HTR-8/SVneo (cell line): ENCODE results near the gene OS9.

Experiments used
- DNase-seq: peaks from one replicate; pipeline ENCODE4 v3.0.0; 2011; ENCODE audit warnings: low spot score, mixed read lengths; ENCODE audit not compliant: insufficient read length
- FAIRE-seq: peaks from 2 replicates; lab custom pipeline; 2011; peaks lifted over from hg19 to GRCh38; lab: Jason Lieb, UNC

Gene OS9

DNA sequence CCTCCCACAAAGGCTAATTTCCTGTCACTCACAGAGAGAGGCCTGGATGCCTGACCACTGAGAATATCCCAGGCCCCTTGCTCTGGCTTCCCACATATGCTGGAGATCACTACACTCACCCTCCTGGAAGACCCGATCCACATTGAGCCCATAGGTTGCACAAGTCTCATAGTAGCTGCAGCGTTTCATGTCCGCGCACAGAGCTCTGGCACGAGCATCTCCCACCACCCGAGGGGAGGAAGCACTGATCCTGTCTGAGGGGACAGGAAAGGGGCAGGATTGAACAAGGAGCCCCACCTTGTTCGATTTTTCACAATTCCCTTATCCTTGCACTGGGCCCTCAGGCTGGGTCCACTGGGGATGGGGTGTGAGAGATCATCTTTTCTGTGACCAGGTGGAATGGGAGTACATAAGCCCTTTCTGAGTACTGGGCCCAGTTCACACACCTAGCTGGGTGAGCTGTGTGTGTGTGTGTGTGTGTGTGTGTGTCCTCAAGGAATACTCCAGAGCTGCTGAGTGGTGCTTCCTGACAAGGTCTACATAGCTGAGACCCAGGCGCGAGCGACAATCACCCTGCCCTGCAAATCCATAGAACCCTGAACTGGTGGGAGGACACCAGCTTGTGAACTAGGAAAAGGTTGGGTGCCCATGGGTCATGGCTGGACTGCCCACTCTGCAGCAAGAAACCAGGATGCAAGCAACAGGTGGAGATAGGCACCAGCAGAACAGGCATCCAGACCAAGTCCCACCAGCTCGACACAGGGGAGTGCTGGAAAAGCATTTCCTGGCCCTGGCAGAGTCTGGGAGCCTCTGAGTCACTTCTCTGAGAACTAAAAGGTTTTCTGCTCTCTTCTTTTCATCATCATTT is 39.0 kb downstream of the OS9 start:
- DNase-seq (no peak), FAIRE-seq (no peak)

DNA sequence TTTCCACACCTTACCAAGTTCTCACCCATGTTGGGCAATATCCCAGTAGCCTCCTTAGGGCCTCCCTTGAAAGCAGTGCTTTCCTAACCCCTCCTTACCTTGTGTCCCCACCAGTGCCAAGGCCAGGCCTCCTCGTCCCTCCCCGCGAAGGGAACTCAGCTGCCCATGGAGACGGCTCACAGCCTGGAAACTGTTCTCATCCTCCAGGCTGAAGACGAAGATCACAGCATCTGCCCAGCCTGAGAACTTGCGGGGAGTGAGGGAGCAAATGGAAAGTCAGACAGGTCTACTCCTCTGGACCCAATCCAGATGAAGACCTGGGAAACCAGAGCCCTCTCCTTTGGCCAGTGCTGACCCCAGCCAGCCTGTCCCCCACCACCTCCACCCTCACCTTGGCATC is 40.0 kb downstream of the OS9 start:
- no peak for DNase-seq
- FAIRE-seq: no peak

DNA sequence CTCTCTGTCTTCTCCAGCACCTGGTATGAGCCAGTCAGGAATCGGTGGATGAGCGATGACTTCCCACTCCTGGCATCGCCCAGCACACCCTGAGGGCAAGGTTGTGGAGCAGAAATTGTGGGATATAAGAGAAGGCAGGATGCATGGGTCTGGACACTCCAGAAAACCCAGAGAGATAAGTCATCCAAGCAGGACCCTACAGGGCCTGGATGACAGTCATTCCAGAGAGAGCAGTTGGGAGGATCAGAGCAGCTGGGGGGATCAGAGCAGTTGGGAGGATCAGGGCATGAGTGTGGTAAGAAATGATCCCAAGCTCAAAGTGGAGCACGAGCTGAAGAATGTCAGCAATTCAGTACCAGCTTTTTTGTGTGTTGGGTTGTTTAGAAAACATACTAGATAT is 40.7 kb downstream of the OS9 start:
- DNase-seq (no peak), FAIRE-seq (no peak)

DNA sequence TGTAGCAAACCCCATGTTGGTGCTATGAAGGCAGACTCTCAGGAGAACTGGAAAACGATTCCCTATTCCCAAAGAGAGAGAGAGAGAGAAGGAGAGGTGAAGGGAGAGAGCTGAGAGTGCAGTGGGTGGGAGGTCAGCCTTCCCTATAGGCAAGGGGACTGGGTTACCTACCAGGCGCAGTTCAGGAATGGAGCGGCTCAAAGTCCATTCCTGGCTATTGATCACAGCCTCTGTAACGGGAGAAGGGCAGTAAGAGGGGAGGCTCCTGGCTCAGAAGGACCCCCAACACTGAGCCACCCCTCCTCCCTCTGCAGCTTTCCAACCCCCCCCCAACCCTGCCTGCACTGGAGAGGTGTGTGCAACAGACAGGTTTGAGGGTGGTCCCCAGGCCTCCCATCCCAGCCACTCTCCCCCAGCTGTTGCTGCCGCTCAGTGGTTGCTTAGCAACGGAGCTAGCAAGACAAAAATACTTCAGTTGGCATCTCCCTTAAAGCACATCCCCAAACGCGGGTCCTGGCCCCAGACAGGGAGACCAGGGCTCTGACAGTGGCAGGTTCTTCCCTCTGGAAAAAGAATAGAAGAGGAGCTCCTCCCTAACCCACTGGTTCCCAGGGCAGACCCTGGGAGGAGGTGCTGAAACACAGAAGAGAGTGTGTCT is 41.4 kb downstream of the OS9 start:
- no peak for DNase-seq
- no peak for FAIRE-seq

DNA sequence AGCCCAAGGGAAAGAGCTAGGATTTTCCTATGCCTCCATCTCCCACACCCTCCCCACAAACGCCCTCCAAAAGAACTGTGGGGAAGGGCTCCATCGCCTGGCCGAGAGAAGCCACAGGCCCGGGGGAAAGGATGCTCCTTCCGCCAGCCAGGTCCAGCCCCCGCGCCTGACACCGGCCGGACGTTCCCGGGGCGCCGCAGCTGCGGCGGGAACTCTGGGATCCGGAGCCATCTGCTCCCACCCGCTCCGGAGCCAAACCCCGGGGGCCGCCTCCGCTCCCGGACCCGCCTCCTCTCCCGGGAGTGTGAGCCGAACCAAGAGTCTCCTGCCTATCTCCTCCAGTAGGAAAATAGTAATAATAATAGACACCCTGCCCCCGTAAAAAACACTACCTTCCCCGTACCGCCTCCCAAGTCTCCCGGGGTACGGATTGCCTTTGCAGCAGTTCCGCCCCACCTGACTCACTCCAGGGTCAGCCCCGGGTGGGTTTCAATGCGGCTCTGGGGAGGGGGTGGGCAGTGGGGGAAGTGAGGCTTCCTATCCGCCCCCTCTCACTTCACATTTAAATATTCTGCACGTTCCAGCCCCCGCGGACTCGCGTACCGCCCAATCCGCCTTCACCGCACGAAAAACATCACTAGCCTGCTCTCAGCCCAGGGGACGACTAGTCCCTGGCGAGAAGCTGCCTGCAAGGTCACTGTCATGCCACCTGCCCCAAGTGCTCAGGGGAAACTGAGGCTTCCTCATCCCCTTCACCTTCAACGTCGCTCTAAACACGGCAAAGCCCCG is 42.2 kb downstream of the OS9 start:
- FAIRE-seq: peak; percentile 42
- peak; percentile 56 for DNase-seq

DNA sequence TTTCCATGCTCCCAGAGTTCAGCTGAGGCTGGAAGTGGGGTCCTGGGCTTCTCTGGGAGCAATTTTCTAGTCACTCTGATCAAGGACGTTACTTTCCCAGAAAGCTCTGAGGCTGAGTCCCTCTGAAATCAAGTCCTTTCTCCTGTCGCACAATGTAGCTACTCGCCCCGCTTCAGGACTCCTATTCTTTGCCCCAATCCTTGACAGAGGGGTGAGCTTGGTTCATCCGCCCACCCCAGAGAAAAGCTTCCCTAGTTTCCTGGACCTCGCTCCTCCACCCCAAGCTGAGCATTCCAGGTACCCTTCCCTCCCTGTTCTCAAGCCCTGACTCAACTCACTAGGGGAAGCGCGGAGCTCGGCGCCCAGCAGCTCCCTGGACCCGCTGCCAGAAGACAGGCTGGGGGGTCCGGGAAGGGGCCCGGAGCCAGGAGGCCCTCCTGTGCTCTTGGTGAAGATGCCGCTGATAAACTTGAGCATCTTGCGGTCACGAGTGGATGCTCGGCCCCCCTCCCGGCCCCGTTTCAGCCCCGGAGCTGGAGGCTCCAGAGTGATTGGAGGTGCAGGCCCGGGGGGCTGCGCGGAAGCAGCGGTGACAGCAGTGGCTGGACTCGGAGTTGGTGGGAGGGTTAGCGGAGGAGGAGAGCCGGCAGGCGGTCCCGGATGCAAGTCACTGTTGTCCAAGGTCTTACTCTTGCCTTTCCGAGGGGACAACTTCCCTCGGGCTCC is 43.0 kb downstream of the OS9 start:
- DNase-seq: no peak
- FAIRE-seq: no peak

DNA sequence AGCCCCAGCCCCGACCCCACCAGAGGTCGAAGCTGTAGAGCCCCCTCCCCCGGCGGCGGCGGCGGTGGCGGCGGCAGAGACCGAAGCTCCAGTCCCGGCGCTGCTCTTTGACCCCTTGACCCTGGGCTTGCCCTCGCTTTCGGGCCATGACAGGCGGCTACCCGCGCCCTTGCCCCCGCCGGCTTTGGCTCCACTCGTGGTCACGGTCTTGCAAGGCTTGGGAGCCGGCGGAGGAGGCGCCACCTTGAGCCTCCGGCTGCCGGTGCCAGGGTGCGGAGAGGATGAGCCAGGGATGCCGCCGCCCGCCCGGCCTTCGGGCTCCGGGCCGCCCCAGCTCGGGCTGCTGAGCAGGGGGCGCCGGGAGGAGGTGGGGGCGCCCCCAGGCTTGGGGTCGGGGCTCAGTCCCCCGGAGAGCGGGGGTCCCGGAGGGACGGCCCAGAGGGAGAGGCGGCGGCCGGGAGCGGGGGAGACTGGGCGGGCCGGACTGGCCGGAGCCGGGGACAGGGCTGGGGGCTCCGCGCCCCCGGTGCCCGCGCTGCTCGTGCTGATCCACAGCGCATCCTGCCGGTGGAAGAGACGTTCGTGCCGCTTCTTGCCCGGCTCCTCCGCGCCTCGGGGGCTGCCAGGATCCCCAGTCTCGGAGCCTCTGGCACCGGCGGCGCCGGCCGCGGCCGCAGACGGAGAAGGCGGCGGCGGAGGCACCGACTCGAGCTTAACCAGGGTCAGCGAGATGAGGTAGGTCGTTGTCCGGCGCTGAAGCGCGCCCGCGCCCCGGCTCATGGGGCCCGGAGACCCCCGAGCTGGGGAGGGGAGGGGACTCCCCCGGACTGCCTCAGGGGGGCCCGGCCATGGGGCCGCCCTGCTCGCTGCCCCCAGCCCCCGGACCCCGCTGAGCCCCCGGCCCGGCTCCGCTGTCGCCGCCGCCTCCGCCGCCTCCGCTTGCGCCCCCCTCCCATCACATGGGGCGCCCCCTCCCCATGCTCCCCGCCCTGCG is 43.8 kb downstream of the OS9 start:
- FAIRE-seq: no peak
- no peak for DNase-seq

DNA sequence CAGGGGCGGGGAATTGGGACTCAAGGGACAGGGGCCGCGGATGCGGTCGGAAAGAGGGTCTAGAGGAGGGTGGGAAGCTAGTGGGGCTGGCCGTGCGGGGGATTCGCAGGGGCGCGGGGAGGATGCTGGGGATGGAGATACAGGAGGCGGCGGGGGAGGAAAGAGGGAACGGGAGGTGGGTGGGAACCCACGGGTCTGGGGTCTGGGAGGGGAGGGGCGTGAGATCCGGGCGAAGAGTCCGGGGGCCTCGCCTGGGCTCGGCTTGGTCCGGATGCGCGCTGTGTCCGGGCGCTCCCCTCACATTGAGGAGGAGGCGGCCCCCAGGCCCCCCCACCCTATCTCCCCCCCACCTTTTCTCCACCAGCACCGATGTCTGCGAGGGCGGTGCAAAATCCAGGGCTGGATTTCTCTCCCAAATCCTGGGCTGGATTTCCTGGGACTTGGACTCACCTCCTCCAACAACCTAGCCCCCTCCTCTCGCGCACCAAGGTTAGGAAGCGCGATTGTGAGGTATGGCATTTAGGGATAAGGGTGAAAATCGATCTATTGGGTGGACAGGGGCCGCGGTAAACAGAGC is 44.8 kb downstream of the OS9 start, which contains the start of gene AGAP2:
TSS of gene AGAP2 (minus strand) at position 82 of the 577 bp plus-strand sequence. CDS start 496 bp downstream, outside the sequence.
- FAIRE-seq: no peak
- DNase-seq: peak; percentile 56

DNA sequence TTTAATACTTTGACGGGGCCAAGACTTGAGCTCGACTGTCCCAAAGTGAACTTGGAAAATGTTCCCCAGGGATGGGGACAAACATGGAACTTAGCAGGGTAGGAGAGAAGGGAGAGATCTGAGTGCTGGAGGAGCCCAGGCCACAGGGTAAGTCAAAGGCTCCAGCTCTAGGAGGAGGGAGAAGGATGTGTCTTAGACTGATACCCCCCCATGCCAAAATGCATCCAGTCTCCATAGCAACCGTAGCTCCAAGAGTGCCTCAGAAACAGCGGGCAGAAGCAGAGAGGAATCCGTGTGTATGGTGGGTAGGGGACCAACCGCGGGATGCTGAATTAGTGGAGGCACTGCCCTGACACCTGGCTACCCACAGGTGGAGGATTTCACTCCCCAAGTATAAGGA is 45.5 kb downstream of the OS9 start:
- DNase-seq (no peak), FAIRE-seq (no peak)

DNA sequence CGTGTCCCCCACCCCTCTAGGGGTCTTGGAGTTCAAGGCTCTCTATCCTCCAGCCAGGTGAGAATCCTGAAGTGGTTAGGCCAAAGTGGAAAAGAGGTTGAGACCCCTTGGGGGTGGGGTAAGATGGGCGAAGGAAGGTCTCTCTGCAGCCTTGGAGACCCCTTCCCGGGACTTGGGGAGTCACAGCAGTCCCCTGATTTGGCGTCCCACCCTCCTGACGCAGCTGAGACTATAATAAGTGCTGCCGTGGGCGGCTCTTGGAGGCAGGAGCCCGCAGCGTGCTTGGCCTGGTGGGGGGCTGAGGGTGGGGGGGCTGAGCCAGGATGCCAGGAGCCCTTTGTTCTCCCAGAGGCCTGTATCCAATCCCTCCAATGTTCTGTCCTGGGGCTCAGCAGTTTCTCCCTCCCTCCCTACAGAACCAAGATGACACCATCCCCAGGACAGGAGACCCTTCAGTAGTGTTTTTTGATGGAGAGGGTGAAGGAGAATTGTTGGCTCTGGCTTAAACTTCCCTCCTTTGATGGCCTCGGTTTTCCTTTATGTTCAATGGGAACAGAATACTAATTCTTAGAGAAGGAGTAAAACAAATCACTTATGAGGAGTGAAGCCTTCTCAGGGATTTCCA is 46.1 kb downstream of the OS9 start:
- DNase-seq: no peak
- no peak for FAIRE-seq

DNA sequence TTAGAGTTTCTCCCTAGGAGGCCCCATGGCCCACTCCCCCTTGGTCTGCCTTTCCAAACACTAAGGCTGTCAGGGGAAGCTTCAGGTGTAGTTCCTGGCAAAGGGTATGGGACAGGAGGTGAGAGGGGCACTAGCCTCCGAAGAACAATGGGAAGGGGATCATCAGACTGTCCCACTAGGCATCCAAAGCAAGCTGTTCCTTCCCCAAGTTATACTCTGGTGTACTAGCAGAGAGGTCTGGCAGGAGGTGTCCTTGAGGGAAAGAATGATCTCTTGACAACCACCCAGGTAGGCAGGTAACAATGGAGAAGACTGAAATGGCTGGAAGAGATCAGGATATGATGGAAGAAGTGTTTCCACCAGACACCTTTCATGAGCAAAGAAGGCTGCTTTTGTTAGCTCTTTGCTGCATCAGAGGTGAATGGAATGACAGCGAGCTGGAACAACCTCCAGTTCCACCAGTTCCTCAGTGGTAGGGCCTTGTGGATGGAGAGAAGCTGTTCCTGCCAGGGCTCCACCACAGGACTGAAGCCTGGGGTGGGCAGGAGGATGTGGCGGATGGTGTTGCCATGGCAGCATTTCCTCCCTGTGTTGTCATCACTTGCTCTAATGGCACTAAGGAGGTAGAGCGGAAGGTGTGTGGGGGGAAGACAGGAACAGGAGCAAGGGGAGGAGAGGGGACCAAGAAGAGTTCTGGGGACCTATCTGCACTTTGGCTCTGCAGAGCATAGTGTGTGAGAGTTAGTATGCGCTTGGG is 46.9 kb downstream of the OS9 start:
- DNase-seq: no peak
- no peak for FAIRE-seq

DNA sequence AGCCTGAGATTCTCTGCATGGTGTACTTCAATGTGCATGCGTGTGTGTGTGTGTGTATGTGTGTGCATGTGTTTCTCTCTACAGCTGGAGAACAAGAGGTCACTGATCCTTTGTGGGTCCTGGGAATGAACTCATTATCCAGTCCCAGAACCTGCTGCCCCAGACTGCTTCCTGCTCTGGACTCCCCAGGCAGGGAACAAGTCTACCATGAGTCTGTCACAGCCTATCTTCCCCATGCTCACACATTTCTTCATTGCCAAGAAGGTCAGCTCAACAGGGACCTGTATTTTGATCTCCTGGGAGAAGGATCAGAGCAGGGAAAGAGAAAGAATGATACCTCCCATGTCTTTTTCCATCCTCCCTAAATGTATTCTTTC is 47.5 kb downstream of the OS9 start:
- DNase-seq: no peak
- no peak for FAIRE-seq

DNA sequence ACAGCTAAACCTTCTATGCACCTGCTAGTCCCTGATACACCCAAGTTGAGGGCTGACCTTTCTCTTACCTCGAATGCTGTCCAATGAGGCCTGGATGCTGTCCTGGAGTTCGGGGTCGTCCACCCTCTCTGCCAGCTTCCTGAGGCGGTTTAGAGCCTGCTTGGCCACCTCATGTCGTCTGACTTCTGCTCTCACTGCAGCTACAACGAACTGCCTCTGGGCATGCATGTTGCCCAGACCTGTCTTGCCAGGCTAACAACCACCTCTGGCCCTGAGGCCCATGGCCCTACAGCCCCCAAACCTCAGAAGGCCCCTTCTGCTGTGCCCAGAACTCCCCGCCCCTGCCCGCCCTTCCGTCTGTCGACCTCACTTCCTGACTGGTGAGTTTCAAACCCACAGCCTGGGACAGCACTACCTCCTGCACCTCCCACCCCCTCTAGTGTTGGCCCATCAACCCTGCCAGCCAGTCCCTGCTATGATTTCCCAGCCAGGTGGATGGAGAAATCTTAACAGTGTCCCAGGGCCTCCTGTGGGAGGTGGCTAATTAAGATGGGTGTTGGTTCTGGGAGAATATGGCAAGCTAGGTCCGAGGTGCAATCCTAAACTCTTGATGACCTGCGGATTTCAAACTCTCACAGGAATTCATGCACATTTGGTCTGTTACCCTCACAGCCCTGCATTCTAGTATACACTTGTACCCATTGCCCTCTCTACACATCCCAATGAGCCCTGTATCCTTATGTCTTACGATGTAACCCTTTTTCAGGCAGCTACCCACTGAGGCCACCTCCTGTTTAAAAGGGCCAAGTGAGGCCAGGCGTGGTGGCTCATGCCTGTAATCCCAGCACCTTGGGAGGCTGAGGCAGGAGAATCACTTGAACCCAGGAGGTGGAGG is 48.2 kb downstream of the OS9 start:
- FAIRE-seq: no peak
- DNase-seq: no peak

DNA sequence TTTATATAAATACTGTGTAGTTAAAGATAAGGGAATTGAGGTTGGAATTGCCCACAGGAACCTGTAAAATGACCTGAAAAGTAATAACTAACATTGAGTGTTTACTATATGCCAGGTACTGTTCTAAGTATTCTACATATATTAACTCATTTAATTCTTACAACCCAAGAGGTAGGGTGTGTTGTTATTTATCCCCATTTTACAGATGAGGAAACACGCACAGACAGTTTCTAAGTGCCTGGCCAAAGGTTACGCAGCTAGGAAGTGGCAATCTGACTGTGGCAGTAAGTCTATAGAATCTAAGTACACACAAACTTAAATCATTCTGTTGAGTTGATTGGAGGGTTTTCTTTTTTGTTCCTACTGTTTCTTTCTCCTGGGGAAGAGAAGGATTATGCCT is 49.8 kb downstream of the OS9 start:
- no peak for FAIRE-seq
- no peak for DNase-seq

DNA sequence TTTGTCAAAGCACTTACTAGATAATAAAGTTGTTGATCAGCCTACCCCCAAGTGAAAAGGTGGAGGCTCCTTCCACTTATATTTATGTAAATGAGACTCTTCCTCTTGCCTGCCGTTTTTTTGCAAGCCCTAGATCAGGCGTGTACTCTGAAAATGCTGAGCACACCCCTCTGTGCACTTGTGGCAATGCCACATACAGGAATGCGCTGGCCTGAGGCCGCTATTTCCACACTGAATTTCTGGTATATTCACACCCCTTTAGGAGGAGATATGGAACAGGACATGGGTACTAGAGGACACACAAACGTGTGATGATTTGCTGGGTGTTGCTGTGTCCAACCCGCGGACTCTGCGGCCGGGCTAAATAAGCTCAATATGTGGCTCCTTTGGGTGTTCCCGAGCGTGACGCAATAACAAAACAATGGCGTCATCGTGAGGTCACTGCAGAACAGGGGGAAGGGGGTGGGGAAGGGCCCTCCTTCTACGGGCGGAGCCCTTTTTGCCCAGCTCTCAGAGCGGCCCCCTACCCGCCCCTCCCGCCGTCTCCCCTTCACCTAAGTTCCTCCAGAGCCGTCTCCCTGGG is 50.4 kb downstream of the OS9 start:
- DNase-seq (no peak), FAIRE-seq (no peak)

DNA sequence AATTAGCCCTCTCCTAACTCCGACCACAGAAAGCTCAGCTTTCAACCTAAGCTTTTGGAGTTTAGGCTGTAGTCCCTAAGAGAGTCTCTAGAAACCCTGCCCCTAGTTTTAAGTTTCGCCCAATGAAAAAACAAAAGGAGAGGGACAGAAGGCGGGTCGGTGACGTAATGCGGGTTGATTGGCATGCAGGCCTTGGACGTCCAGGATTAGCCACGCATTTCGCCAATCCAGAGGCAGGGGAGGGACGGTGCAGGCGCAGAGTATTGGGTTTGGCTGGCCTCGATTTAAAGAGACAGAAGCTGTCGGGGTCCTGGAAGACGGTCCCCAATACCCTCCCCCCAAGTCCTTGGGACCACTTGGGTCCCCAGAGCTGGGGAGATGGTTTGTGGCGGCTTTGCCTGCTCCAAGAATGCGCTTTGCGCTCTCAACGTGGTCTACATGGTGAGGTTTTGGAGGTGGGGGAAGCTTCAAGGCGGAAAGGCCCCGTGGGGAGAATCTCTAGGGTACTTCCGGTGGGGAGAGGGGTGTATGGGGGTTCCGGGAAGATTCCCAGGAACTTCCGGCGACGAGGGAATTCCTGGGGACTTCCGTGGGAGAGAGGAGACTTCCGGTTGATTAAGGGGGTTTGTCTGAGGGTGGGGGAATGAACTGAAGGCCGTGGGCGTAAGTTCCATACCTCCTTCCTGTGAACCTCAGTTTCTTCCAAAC is 51.0 kb downstream of the OS9 start, which contains the start of gene TSPAN31:
TSS of gene TSPAN31 (plus strand) at position 263 of the 708 bp plus-strand sequence. CDS start at position 379, 116 bp downstream.
- DNase-seq (peak; percentile 92), FAIRE-seq (peak; percentile 81)
